ENCODE measurements around the gene ARID3B.

DNA sequence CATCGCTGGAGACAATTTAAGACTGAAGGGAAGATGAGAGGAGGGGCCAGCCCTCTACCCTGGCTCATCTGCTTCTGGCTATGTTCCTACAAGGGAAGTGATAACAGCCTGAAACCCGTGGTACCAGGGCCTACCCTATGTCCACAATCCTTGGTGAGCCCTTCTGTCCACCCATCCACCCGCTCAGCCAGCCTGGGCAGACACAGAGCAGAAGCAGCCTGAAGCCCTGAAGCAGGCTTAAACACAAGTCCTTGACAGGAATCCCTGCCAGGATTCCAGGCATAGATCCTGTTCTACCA, 90.0 kb downstream of the ARID3B start:
- no peak for TF ChIP-seq EZH2 (IDR thresholded peaks at IDR 0.05)
- TF ChIP-seq, protein P1, sequence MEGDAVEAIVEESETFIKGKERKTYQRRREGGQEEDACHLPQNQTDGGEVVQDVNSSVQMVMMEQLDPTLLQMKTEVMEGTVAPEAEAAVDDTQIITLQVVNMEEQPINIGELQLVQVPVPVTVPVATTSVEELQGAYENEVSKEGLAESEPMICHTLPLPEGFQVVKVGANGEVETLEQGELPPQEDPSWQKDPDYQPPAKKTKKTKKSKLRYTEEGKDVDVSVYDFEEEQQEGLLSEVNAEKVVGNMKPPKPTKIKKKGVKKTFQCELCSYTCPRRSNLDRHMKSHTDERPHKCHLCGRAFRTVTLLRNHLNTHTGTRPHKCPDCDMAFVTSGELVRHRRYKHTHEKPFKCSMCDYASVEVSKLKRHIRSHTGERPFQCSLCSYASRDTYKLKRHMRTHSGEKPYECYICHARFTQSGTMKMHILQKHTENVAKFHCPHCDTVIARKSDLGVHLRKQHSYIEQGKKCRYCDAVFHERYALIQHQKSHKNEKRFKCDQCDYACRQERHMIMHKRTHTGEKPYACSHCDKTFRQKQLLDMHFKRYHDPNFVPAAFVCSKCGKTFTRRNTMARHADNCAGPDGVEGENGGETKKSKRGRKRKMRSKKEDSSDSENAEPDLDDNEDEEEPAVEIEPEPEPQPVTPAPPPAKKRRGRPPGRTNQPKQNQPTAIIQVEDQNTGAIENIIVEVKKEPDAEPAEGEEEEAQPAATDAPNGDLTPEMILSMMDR (IDR thresholded peaks at IDR 0.05) = no peak
